HG03457 (cell line): ENCODE data around the gene BACE1-AS.
"Not testable (repeated sequence)": the region's sequence is repeated elsewhere in the genome, so short reads cannot be mapped to it uniquely, and the experiment has no call there.

ENCODE experiments used
- ATAC-seq: cut with Tn5 transposase; IDR thresholded peaks from one replicate; pipeline ENCODE4 v1.9.1; 2021; ENCODE audit warnings: moderate number of reproducible peaks; ENCODE audit not compliant: unreplicated experiment

Gene BACE1-AS

GRCh38 chr11:117319214-117319840, 28.2 kb downstream of the BACE1-AS start:
- ATAC-seq = no peak

- not testable (repeated sequence) for ATAC-seq
Measured at GRCh38 chr11:117327255-117327566, 36.1 kb downstream of the BACE1-AS start.

GRCh38 chr11:117327567-117328374, 36.6 kb downstream of the BACE1-AS start, which contains the start of gene CEP164:
Gene CEP164 (plus strand): TSS chr11:117327854. CDS start chr11:117338587, 10,733 bp downstream.
- peak; percentile 89 for ATAC-seq

- no peak for ATAC-seq
Measured at GRCh38 chr11:117328375-117329010, 37.3 kb downstream of the BACE1-AS start.

GRCh38 chr11:117332843-117333242, 41.7 kb downstream of the BACE1-AS start:
- no peak for ATAC-seq

GRCh38 chr11:117333917-117334316, 42.8 kb downstream of the BACE1-AS start:
- no peak for ATAC-seq

- ATAC-seq = no peak
Measured at GRCh38 chr11:117334896-117335295, 43.8 kb downstream of the BACE1-AS start.

- no peak for ATAC-seq
Measured at GRCh38 chr11:117335399-117335798, 44.3 kb downstream of the BACE1-AS start.

- ATAC-seq = no peak
Measured at GRCh38 chr11:117337076-117337475, 45.9 kb downstream of the BACE1-AS start.
